HepG2 (cell line): ENCODE measurements around the gene CD37.

ENCODE experiments used
- ETV6 ChIP-seq: sonication (generic); formaldehyde crosslinking; conservative IDR thresholded peaks from 2 replicates; pipeline ENCODE4 v1.4.0; 2020; ENCODE audit warnings: missing genetic modification reagents
- EZH2 ChIP-seq: conservative IDR thresholded peaks from 2 replicates; pipeline ENCODE4 v1.6.1; 2012; ENCODE audit warnings: mild to moderate bottlenecking, low read depth, low read length, moderate library complexity
- HNRNPK ChIP-seq: fragments of 200-400 bp; formaldehyde crosslinking; IDR thresholded peaks from 2 replicates; pipeline ENCODE4 v1.6.1; 2018; ENCODE audit warnings: low read length, low read depth, moderate library complexity, mild to moderate bottlenecking; ENCODE audit not compliant: poor library complexity, severe bottlenecking
- NR2C2 ChIP-seq: sonication (generic); formaldehyde crosslinking; IDR thresholded peaks from 2 replicates; pipeline ENCODE4 v1.4.0; 2020; ENCODE audit warnings: missing genetic modification reagents, mild to moderate bottlenecking, moderate library complexity, borderline replicate concordance
- ZFP37 ChIP-seq: sonication (generic); formaldehyde crosslinking; IDR thresholded peaks from 2 replicates; pipeline ENCODE4 v1.4.0; 2020; ENCODE audit warnings: missing genetic modification reagents, borderline replicate concordance
- ZNF121 ChIP-seq: sonication (generic); formaldehyde crosslinking; IDR thresholded peaks from 2 replicates; pipeline ENCODE4 v1.5.0; 2020; ENCODE audit warnings: mild to moderate bottlenecking, missing genetic modification reagents
- TF ChIP-seq, protein P1 (sequence below): sonication (generic); formaldehyde crosslinking; IDR thresholded peaks from 2 replicates; pipeline ENCODE4 v1.4.0; 2020; ENCODE audit warnings: missing genetic modification reagents
- TF ChIP-seq, protein P2 (sequence below): sonication (generic); formaldehyde crosslinking; IDR thresholded peaks from 2 replicates; pipeline ENCODE4 v1.5.0; 2020; ENCODE audit warnings: mild to moderate bottlenecking, missing genetic modification reagents, moderate library complexity

- TF ChIP-seq HNRNPK, result no peak
- TF ChIP-seq, protein P1, sequence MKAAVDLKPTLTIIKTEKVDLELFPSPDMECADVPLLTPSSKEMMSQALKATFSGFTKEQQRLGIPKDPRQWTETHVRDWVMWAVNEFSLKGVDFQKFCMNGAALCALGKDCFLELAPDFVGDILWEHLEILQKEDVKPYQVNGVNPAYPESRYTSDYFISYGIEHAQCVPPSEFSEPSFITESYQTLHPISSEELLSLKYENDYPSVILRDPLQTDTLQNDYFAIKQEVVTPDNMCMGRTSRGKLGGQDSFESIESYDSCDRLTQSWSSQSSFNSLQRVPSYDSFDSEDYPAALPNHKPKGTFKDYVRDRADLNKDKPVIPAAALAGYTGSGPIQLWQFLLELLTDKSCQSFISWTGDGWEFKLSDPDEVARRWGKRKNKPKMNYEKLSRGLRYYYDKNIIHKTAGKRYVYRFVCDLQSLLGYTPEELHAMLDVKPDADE, result no peak
- TF ChIP-seq ZFP37 (CRISPR knock-in tag), result no peak
- no peak for TF ChIP-seq EZH2
- no peak for TF ChIP-seq NR2C2 (CRISPR knock-in tag)
- no peak for TF ChIP-seq ZNF121 (CRISPR knock-in tag)
- no peak for TF ChIP-seq ETV6 (CRISPR knock-in tag)
- TF ChIP-seq, protein P2, sequence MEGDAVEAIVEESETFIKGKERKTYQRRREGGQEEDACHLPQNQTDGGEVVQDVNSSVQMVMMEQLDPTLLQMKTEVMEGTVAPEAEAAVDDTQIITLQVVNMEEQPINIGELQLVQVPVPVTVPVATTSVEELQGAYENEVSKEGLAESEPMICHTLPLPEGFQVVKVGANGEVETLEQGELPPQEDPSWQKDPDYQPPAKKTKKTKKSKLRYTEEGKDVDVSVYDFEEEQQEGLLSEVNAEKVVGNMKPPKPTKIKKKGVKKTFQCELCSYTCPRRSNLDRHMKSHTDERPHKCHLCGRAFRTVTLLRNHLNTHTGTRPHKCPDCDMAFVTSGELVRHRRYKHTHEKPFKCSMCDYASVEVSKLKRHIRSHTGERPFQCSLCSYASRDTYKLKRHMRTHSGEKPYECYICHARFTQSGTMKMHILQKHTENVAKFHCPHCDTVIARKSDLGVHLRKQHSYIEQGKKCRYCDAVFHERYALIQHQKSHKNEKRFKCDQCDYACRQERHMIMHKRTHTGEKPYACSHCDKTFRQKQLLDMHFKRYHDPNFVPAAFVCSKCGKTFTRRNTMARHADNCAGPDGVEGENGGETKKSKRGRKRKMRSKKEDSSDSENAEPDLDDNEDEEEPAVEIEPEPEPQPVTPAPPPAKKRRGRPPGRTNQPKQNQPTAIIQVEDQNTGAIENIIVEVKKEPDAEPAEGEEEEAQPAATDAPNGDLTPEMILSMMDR (CRISPR knock-in tag), result no peak
These were observed at the start of gene CD37 for GRCh38 chr19:49335071-49335783.
